HEK293 (cell line): Measurements from ENCODE around the gene SLC6A1.

ENCODE experiments used
- HOXA7 ChIP-seq: sonication (generic); formaldehyde crosslinking; IDR thresholded peaks from 2 replicates; pipeline ENCODE4 v1.8.1; 2022; ENCODE audit warnings: missing genetic modification reagents, borderline replicate concordance
- KLF10 ChIP-seq: fragments of 450-650 bp; IDR thresholded peaks from 2 replicates; pipeline ENCODE4 v1.5.1; 2018; ENCODE audit warnings: missing biosample characterization, mild to moderate bottlenecking, missing genetic modification characterization
- SETDB1 ChIP-seq: IDR thresholded peaks from one replicate; pipeline ENCODE4 v1.6.1; 2017; ENCODE audit warnings: mild to moderate bottlenecking, low read length, moderate library complexity, mixed read lengths; ENCODE audit not compliant: insufficient read length
- TF ChIP-seq, protein P1 (sequence below): fragments of 450-650 bp; formaldehyde crosslinking; IDR thresholded peaks from 2 replicates; pipeline ENCODE4 v1.5.1; 2016; ENCODE audit warnings: missing biosample characterization, missing genetic modification characterization, borderline replicate concordance

DNA sequence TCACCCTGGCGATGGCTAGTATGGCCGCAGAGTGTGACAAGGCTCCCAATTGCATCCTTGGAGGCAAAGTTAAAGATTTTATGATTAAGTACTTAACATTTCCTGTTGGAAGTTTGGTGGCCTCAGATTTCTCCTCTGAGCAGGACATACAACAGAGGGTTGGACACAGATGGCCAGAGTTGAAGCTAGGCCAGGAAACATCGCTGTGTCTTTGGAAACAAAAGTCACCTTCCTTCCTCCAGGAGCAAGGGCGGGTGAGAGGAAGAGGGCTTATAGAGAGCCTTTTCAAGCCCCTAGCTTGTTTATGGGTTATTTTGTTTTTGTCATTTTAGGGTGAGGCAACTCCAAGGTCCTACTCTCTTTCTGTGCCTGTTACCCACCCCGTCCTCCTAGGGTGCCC, 24.2 kb downstream of the SLC6A1 start:
- TF ChIP-seq HOXA7 (CRISPR knock-in tag) (no peak), SETDB1 (no peak), KLF10 (tag by site-specific recombination) (no peak)
- TF ChIP-seq, protein P1, sequence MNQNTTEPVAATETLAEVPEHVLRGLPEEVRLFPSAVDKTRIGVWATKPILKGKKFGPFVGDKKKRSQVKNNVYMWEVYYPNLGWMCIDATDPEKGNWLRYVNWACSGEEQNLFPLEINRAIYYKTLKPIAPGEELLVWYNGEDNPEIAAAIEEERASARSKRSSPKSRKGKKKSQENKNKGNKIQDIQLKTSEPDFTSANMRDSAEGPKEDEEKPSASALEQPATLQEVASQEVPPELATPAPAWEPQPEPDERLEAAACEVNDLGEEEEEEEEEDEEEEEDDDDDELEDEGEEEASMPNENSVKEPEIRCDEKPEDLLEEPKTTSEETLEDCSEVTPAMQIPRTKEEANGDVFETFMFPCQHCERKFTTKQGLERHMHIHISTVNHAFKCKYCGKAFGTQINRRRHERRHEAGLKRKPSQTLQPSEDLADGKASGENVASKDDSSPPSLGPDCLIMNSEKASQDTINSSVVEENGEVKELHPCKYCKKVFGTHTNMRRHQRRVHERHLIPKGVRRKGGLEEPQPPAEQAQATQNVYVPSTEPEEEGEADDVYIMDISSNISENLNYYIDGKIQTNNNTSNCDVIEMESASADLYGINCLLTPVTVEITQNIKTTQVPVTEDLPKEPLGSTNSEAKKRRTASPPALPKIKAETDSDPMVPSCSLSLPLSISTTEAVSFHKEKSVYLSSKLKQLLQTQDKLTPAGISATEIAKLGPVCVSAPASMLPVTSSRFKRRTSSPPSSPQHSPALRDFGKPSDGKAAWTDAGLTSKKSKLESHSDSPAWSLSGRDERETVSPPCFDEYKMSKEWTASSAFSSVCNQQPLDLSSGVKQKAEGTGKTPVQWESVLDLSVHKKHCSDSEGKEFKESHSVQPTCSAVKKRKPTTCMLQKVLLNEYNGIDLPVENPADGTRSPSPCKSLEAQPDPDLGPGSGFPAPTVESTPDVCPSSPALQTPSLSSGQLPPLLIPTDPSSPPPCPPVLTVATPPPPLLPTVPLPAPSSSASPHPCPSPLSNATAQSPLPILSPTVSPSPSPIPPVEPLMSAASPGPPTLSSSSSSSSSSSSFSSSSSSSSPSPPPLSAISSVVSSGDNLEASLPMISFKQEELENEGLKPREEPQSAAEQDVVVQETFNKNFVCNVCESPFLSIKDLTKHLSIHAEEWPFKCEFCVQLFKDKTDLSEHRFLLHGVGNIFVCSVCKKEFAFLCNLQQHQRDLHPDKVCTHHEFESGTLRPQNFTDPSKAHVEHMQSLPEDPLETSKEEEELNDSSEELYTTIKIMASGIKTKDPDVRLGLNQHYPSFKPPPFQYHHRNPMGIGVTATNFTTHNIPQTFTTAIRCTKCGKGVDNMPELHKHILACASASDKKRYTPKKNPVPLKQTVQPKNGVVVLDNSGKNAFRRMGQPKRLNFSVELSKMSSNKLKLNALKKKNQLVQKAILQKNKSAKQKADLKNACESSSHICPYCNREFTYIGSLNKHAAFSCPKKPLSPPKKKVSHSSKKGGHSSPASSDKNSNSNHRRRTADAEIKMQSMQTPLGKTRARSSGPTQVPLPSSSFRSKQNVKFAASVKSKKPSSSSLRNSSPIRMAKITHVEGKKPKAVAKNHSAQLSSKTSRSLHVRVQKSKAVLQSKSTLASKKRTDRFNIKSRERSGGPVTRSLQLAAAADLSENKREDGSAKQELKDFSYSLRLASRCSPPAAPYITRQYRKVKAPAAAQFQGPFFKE (tag by site-specific recombination) = no peak
